NCI-H128 (cell line): ENCODE results near the gene TARDBP.
"Not testable (repeated sequence)": the region's sequence is repeated elsewhere in the genome, so short reads cannot be mapped to it uniquely, and the experiment has no call there.

Experiments
- DNase-seq: peaks from one replicate; lab custom pipeline; 2025; ENCODE audit not compliant: unreplicated experiment; lab: John Stamatoyannopoulos, UW

The TARDBP gene

DNA sequence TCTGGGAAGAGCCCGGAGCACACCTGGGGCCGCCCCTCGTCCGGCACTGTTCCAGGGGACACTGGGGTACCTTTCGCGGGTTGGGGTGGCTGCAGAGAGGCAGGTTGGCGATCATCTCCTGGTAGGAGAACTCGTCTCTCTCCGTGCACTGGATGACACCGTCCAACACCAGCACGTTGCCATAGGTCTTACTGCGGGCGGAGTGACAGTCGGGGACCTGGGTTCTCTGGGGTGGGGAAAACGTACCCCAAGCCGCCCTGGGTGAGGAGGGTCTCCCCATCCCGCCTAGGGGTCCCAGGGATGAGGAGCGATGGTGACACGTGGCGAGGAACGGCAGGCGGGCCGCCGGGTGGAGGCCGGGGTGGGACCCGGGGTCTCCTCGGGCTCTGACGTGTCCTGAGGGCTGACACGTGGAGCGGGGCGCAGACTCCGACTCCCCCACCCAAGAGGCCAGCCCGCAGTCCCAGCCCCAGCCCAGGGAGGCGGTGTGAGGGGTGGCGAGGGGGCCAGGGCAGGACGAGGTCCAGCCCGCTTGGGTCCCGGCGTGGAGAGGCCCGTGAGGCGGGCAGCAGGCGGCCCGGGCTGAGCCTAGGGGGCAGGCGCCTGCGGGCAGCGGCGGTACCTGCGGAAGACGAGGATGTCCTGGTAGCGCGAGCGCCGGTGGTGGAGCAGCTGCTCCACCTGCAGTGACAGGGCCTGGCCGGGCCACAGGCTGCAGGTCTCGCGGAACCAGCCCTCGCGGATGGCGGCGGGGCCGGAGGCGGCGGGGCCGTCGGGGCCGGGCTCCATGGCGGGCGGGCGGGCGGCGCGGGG is 46.9 kb downstream of the TARDBP start:
- no peak for DNase-seq

DNA sequence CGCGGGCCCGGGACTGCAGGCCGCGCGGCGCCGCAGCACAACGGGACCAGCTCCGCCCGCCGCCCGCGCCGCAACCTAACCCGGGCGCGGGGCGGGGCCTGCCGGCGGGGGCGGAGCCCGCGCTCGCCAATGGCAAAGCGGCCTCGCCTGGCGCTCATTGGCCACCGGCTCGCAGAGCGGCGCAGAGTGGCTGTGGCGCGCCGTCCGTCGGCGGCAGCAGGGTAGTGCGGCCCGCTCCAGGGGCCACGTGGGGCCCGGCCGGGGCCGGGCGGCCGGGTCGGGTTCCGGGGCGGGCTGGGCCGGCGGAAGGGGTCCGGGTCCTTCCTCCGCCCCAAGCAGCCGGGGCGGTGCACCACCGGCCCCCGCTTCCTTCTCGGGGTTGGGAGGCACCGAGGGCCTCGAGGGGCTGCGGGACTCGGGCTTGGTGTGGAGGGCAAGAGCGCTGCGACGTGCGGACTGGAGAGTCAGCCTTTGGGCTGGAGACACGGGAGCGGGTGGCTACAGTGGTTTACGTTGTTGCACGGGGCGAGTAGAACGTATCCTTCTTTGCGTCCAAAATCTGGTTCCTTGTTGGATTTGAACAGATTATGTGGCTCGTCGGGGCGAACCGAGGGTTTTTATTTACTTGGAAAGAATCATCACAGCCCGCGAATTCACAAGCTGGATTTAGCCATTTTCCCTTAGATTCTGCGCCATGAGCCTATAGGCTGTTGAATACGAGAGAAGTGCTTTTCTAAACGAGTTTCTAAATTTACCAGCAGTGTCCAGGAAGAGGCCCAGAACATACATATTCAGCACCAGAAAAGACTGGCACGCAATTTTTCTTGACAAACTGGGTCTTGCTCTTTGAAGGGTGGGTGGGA is 47.7 kb downstream of the TARDBP start, which contains the start of gene SRM:
SRM (minus strand) TSS at position 51 of the 863 bp plus-strand sequence. CDS start 75 bp downstream, outside the sequence.
- peak; percentile 89 for DNase-seq

DNA sequence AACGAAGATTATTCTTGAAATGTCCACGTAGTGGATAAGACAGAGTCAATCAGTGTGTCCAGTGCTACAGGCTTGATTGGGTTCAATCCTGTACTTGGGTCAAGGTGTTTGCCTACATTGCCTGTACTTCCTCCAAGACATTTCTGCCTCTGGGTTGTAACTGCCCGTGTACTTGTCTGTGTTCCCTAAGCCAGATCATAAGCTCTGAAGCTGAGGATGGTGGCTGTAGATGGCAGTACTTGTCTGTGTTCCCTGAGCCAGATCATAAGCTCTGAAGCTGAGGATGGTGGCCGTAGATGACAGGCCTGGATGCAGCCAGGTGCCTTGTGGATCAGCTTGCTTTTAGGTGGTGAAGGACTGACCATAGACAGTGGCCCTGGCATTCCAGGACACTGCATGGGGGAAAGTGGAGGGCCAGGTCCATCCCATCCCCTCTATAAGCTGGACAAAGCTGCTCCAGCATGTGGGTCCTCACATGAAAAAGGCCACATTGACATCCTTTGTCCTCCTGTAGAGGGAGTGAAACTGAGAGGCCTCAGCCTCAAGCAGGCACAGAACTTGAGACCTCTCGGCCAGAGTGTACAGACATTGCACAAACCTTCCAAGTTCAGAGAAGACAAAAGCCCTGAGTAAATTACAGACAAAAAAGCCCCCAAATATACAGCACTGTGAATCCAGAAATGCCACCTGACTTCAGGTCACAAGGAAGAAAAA is 49.4 kb downstream of the TARDBP start:
- DNase-seq: no peak

DNA sequence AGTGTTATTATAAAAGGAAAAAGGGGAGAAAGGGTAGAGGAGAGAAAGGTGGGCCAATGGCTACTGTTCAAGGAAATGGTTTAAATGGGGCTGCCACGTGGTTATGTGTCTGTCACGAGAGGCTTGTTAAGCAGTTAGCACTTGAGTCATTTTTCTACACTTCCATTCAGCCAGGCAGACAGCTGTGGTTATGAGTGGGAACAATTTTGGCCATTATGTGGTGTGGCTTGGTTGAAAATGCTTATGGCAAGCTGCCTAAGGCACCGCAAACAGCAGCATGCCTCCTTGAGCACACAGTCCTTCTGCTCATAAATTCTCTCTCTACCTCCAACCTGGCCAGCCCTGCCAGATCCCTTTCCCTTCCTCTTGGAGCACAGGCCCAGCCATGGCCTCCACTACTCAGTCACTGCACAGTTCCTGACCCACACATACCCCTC is 50.5 kb downstream of the TARDBP start:
- DNase-seq: no peak

GRCh38 chr1:11063937-11064537 is 51.6 kb downstream of the TARDBP start:
- DNase-seq: not testable (repeated sequence)

- DNase-seq: no peak
Measured at GRCh38 chr1:11064942-11065341, 52.5 kb downstream of the TARDBP start.

- no peak for DNase-seq
Measured at GRCh38 chr1:11065796-11066195, 53.3 kb downstream of the TARDBP start.

GRCh38 chr1:11067716-11068599 is 55.5 kb downstream of the TARDBP start:
- DNase-seq: no peak

- DNase-seq: no peak
Measured at GRCh38 chr1:11068600-11069473, 56.4 kb downstream of the TARDBP start.

- no peak for DNase-seq
Measured at GRCh38 chr1:11070876-11071275, 58.4 kb downstream of the TARDBP start.

GRCh38 chr1:11071463-11072215 is 59.2 kb downstream of the TARDBP start:
- DNase-seq: peak; percentile 85

GRCh38 chr1:11072216-11072917 is 59.9 kb downstream of the TARDBP start:
- DNase-seq: peak; percentile 82

GRCh38 chr1:11073398-11073797 is 60.9 kb downstream of the TARDBP start:
- not testable (repeated sequence) for DNase-seq
